Activated B cell treated with CpG ODN at 0.5 μM for 24 hours (primary cell): ENCODE data around the gene NFIA. TPM values are rescaled to one million over a fixed set of nuclear protein-coding genes. Genes with fewer than 3 reads are reported as not detected.

Experiments
- ATAC-seq: fragments of 200-7000 bp; cut with Tn5 transposase; one replicate; pipeline ENCODE4 v1.10.0; 2021; ENCODE audit warnings: low read depth, mild to moderate bottlenecking, moderate library complexity
- CTCF ChIA-PET: fragments of 350-600 bp; sonication (Branson Sonifier 250); formaldehyde crosslinking; loops from one replicate; lab custom pipeline; 2021; ENCODE audit warnings: antibody characterized with exemption; lab: Charles Lee
- POLR2A ChIA-PET: fragments of 350-600 bp; sonication (Branson Sonifier 250); formaldehyde crosslinking; loops from one replicate; lab custom pipeline; 2021; ENCODE audit warnings: antibody characterized with exemption; lab: Charles Lee
- DNase-seq: peaks from one replicate; pipeline ENCODE4 v3.0.0; 2022
- H3K27ac Mint-ChIP-seq: one replicate; pipeline ENCODE4 v1.8.0; 2020; ENCODE audit warnings: mixed read lengths
- H3K27me3 Mint-ChIP-seq: one replicate; pipeline ENCODE4 v1.8.0; 2021; ENCODE audit warnings: mixed read lengths
- H3K36me3 Mint-ChIP-seq: one replicate; pipeline ENCODE4 v1.8.0; 2021; ENCODE audit warnings: low read depth, mixed read lengths
- H3K4me1 Mint-ChIP-seq: one replicate; pipeline ENCODE4 v1.8.0; 2021; ENCODE audit warnings: mixed read lengths
- H3K4me3 Mint-ChIP-seq: one replicate; pipeline ENCODE4 v1.8.0; 2020; ENCODE audit warnings: mild to moderate bottlenecking, mixed read lengths
- H3K9me3 Mint-ChIP-seq: one replicate; pipeline ENCODE4 v1.8.0; 2020; ENCODE audit warnings: mixed read lengths
- CTCF ChIP-seq: fragments of 200-600 bp; IDR thresholded peaks from one replicate; pipeline ENCODE4 v1.8.0; 2022; ENCODE audit warnings: antibody characterized with exemption, mild to moderate bottlenecking
- intact Hi-C: fragments of 100-400 bp; cut with micrococcal nuclease; formaldehyde crosslinking; loops from one replicate; pipeline ENCODE4 v1.15.1; 2024
- total RNA-seq: library from RNA; stranded (reverse); gene quantifications from 2 replicates; pipeline ENCODE4 v1.2.3, GENCODE V29; 2022

The NFIA gene
- total RNA-seq, 1 donor from 2014 or later, result 0.13 TPM

- ChIA-PET POLR2A (no interaction called here), CTCF (no interaction called here)
- H3K36me3 Mint-ChIP-seq, result no peaks in the 10 kb centered on the region
- H3K9me3 Mint-ChIP-seq, result no peaks in the 10 kb centered on the region
- H3K4me3 Mint-ChIP-seq, result no peak overlapping the region
- H3K27me3 Mint-ChIP-seq, result no peaks in the 10 kb centered on the region
- intact Hi-C loops, result no loop called here
- DNase-seq (no peak), ATAC-seq (no peak)
- no peak overlapping the region for H3K27ac Mint-ChIP-seq
- no peak for TF ChIP-seq CTCF
- H3K4me1 Mint-ChIP-seq, result no peaks in the 10 kb centered on the region
Measured at GRCh38 chr1:61225478-61225877, 143.1 kb downstream of the NFIA start.

DNA sequence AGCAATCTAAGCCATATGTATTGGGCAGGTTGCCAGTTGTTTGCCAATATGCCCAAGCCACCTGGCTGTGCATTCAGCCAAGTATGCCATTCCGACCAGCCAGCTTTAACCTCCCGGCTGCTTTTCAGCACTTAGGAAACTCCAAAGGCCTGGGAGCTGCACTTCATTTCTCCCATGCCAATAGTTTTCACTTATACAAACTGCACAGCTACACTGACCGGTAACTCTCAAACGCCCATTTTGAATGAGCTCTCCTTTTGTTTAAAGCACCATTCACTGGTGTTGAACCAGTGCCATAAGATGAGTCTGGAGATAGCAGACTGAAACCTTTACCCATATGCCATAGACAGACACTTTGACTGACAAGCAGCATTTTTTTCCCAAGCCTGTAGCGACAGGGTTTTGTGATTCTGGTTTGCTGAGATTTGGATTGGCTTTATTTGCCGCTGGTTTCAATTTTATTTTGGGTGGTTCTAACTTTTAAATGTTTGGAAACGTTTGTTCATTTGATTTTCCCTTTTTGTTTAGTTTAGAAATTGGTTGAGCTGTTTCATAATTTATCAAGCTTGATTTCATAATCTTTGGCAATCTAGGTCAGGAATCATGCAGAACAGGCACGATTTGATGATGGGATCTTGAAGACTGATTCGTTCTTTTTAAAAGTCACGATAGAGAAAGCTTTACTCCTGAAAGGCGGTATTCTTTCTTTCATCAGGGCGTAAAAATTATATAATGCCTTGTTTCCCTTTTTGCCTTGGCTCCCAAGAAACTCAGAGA lies 144.6 kb downstream of the NFIA start:
- H3K27me3 Mint-ChIP-seq, result no peaks in the 10 kb centered on the region
- DNase-seq (no peak), ATAC-seq (no peak)
- POLR2A ChIA-PET, result no interaction called here
- no peak for TF ChIP-seq CTCF
- no peak overlapping the region for H3K4me3 Mint-ChIP-seq
- no peaks in the 10 kb centered on the region for H3K4me1 Mint-ChIP-seq
- H3K36me3 Mint-ChIP-seq, result no peaks in the 10 kb centered on the region
- no peak overlapping the region for H3K27ac Mint-ChIP-seq
- intact Hi-C loops, result no loop called here
- CTCF ChIA-PET, result no interaction called here
- H3K9me3 Mint-ChIP-seq, result no peaks in the 10 kb centered on the region

GRCh38 chr1:61227857-61228550 lies 145.6 kb downstream of the NFIA start:
- Mint-ChIP-seq H3K36me3 (no peaks in the 10 kb centered on the region), H3K9me3 (no peaks in the 10 kb centered on the region), H3K4me1 (no peaks in the 10 kb centered on the region), H3K27ac (no peak overlapping the region), H3K27me3 (no peaks in the 10 kb centered on the region), H3K4me3 (no peak overlapping the region)
- no peak for TF ChIP-seq CTCF
- ChIA-PET CTCF (no interaction called here), POLR2A (no interaction called here)
- ATAC-seq, result no peak
- intact Hi-C loops, result no loop called here
- DNase-seq, result no peak

DNA sequence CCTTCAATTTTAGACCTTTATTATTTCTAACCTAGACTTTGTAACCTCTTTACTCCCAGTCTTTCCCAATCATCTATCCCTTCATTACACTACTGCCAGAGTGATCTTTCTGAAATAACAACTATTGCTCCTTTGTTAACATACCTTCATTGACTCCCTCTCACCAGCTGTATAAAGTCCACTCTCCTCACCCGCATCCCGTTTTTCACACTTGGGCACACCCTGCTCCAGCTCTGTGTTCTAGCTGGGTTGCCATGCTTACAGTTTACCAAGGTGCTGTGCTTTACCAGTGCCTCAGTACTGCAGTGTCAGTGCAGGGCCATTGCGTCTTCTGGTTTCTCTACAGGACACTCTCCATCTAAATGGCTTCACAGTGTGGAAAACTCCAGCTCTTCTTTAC lies 148.2 kb downstream of the NFIA start:
- Mint-ChIP-seq H3K36me3 (no peaks in the 10 kb centered on the region), H3K27ac (no peak overlapping the region), H3K4me1 (no peaks in the 10 kb centered on the region), H3K27me3 (no peaks in the 10 kb centered on the region), H3K4me3 (no peak overlapping the region), H3K9me3 (no peaks in the 10 kb centered on the region)
- TF ChIP-seq CTCF, result no peak
- ChIA-PET CTCF (no interaction called here), POLR2A (no interaction called here)
- no peak for ATAC-seq
- intact Hi-C loops, result no loop called here
- no peak for DNase-seq

GRCh38 chr1:61231795-61232194 lies 149.4 kb downstream of the NFIA start:
- ATAC-seq (no peak), DNase-seq (no peak)
- ChIA-PET POLR2A (no interaction called here), CTCF (no interaction called here)
- Mint-ChIP-seq H3K4me3 (no peak overlapping the region), H3K4me1 (no peaks in the 10 kb centered on the region), H3K27ac (no peak overlapping the region), H3K36me3 (no peaks in the 10 kb centered on the region), H3K27me3 (no peaks in the 10 kb centered on the region), H3K9me3 (no peaks in the 10 kb centered on the region)
- intact Hi-C loops, result no loop called here
- no peak for TF ChIP-seq CTCF
